HG02884 (cell line): ENCODE measurements around the gene TIMP4.

ENCODE experiments used
- ATAC-seq: cut with Tn5 transposase; IDR thresholded peaks from one replicate; pipeline ENCODE4 v1.9.1; 2021; ENCODE audit warnings: mild to moderate bottlenecking, moderate library complexity; ENCODE audit not compliant: unreplicated experiment

Gene TIMP4

DNA sequence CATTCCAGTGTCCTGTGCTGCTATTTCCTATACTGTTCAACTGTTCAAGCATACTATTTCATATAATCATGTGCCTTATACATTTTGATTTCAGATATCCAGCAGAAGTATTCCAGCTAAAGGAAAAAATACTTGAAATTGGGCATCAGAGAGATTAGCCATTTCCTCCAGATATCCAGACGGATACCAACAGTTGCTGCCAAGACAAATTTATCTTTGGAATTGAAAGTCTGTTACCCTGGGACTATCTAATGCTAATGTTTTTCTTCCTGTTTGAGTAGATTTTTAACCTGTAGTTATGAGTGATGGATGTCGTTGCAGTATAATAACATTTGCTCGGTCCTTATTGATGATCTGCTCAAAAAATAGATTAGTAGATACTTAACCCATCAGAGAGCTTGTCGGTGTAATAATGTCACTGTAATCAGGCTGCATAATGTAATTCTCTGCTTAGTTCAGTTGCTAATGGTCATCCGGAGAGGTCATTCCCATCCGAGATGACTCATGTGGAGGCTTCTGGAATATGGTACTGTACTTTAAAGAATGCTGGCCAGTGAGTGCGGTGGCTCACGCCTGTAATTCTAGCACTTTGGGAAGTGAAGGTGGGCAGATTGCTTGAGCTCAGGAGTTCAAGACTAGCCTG is 51.5 kb downstream of the TIMP4 start:
- no peak for ATAC-seq
